IMR-90 (cell line): ENCODE data around the gene GGT6.

Experiments
- CEBPB ChIP-seq: IDR thresholded peaks from 2 replicates; pipeline ENCODE4 v1.6.1; 2012; ENCODE audit warnings: low read depth, low read length, improper control_type of control experiment
- POLR2A ChIP-seq: IDR thresholded peaks from 2 replicates; pipeline ENCODE4 v1.6.1; 2012; ENCODE audit warnings: mild to moderate bottlenecking, low read depth, low read length
- RCOR1 ChIP-seq: IDR thresholded peaks from 2 replicates; pipeline ENCODE4 v1.6.1; 2012; ENCODE audit warnings: mild to moderate bottlenecking, low read length, improper control_type of control experiment; ENCODE audit not compliant: insufficient replicate concordance
- SMC3 ChIP-seq: fragments of 150-350 bp; IDR thresholded peaks from 2 replicates; pipeline ENCODE4 v1.6.1; 2016; ENCODE audit warnings: low read depth, mild to moderate bottlenecking, antibody characterized with exemption, low read length, moderate library complexity
- TF ChIP-seq, protein P1 (sequence below): conservative IDR thresholded peaks from 2 replicates; pipeline ENCODE4 v1.5.1; 2012; ENCODE audit warnings: mild to moderate bottlenecking, low read depth, low read length, improper control_type of control experiment

- TF ChIP-seq SMC3 (no peak), CEBPB (no peak), POLR2A (no peak), RCOR1 (no peak)
- TF ChIP-seq, protein P1, sequence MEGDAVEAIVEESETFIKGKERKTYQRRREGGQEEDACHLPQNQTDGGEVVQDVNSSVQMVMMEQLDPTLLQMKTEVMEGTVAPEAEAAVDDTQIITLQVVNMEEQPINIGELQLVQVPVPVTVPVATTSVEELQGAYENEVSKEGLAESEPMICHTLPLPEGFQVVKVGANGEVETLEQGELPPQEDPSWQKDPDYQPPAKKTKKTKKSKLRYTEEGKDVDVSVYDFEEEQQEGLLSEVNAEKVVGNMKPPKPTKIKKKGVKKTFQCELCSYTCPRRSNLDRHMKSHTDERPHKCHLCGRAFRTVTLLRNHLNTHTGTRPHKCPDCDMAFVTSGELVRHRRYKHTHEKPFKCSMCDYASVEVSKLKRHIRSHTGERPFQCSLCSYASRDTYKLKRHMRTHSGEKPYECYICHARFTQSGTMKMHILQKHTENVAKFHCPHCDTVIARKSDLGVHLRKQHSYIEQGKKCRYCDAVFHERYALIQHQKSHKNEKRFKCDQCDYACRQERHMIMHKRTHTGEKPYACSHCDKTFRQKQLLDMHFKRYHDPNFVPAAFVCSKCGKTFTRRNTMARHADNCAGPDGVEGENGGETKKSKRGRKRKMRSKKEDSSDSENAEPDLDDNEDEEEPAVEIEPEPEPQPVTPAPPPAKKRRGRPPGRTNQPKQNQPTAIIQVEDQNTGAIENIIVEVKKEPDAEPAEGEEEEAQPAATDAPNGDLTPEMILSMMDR: no peak
Measured at GRCh38 chr17:4527566-4528125, 32.7 kb downstream of the GGT6 start.
